GF-D8 (cell line): ENCODE measurements around the gene NDUFAF7.
"Not testable (repeated sequence)": the region's sequence is repeated elsewhere in the genome, so short reads cannot be mapped to it uniquely, and the experiment has no call there.

Experiments
- DNase-seq: peaks from one replicate; lab custom pipeline; 2025; lab: John Stamatoyannopoulos, UW

The NDUFAF7 gene

GRCh38 chr2:37215250-37215649 is 16.2 kb upstream of the NDUFAF7 start:
- no peak for DNase-seq

GRCh38 chr2:37219046-37219445 is 12.4 kb upstream of the NDUFAF7 start:
- DNase-seq = no peak

- no peak for DNase-seq
Measured at GRCh38 chr2:37223131-37223530, 8.3 kb upstream of the NDUFAF7 start.

GRCh38 chr2:37224063-37224462 is 7.4 kb upstream of the NDUFAF7 start:
- no peak for DNase-seq

GRCh38 chr2:37225129-37225528 is 6.3 kb upstream of the NDUFAF7 start:
- DNase-seq = not testable (repeated sequence)

- DNase-seq = no peak
Measured at GRCh38 chr2:37226863-37227262, 4.6 kb upstream of the NDUFAF7 start.

DNA sequence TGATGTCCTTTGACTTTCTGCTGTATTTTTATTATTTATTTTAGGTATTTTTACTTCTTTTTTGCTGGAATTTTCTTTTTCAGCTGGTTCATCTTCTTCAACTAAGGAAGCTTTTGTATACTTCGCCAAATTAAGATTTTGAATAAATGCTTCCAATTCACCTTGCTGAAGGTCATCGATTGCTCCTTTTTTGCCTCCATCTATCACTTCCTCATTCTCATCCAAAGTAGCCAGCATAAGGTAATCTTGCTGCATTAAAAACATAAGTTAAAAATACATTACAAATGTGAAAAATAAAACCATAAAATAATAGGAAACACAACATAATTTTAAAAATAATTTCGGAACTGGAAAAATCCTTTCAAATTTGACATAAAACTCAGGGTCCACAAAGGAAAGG is 2.7 kb upstream of the NDUFAF7 start:
- DNase-seq = no peak

DNA sequence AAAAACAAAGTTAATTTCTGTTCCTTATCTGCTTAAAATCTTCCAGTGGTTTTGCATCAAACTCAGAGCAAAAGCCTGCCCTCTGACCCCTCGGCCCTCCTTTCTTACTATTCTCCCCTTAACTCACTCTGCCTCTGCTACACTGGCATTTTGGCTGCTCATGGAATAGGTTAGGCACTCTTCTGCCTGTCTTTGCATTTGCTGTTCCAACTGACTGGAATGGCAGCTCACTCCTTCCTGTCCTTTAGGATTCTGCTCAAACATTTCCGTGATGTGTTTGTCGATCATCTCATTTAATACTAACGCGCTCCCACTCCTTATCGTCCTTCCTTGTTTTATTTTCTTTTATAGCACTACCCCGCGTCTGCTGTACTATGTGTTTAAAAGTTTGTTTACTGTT is 877 bp upstream of the NDUFAF7 start:
- DNase-seq = no peak

- DNase-seq = no peak
Measured at GRCh38 chr2:37232131-37232933, 874 bp downstream of the NDUFAF7 start.

DNA sequence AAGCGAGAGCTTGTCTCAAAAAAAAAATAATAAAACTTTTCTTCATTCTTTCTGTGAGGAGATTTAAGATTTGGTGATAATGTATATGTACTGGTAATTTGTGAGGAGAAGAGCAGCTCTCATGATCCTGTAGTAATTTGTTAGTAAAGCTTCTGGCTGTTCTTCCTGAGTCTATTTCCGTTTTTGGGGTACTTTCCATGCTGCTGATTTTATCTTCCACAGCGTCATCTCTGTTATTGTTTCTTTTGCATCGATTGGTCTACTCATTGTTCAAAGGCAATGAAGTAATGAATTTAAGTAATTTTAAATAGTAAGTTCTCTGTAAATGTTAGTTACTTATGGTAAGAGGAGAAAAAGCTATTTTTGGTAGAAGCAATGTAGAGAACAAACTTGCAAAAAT is 12.0 kb downstream of the NDUFAF7 start:
- DNase-seq = no peak

- no peak for DNase-seq
Measured at GRCh38 chr2:37244017-37244416, 12.6 kb downstream of the NDUFAF7 start.

DNA sequence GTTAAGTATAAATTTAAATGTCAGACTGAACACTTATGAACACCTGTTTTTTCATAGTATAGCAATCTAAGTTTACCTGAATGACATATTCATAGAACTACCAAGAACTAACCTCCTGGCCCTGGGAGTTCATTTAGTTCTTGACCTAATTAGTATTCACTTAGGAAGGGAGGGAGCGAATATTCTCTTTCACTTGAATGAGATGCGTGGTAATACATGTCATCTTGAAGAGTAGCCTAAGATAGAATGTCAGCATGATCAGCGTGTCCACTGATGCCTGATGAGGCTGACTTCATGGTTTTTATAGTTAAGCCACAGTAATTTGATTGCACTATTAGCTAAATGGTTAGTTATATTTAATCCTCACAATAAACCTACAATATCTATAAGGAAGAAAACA is 13.3 kb downstream of the NDUFAF7 start:
- DNase-seq = no peak

- no peak for DNase-seq
Measured at GRCh38 chr2:37246205-37246604, 14.7 kb downstream of the NDUFAF7 start.

- no peak for DNase-seq
Measured at GRCh38 chr2:37250869-37251740, 19.6 kb downstream of the NDUFAF7 start.

DNA sequence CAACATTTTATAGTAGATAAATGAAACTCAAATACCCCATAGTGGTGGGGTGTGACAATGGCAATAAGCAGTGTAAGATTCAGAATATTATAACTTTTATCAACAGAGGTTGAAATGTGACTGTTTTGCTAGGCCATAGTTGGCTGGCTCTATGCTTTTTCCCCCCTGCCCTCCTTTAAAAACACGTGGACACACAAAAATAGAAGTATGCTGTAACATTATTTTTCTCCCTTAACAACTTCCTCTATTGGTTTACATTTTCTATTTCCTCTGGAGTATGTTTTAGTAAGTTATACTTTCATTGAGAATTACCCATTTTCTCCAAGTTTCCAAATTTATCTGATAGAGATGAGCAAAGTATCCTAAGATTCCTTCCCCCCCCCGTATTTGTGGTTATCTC is 31.1 kb downstream of the NDUFAF7 start:
- DNase-seq = no peak

DNA sequence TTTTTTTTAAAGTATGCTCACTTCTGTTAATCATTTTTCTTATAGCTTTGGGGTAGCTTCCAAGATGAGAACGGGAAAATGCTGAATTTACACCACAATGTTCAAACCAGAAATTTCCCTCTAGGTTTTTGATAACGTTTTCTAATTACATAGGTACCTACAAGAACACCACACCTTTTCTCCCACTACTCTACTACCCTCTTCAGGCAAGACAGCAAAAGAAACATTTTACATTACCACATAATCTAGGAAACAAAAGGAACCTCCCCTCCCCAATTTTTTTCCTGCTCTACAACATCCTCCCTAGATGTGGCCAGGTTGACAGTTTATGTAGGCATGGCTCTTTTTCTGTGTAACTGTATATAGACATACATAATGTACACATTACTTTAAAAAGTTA is 32.4 kb downstream of the NDUFAF7 start:
- no peak for DNase-seq

DNA sequence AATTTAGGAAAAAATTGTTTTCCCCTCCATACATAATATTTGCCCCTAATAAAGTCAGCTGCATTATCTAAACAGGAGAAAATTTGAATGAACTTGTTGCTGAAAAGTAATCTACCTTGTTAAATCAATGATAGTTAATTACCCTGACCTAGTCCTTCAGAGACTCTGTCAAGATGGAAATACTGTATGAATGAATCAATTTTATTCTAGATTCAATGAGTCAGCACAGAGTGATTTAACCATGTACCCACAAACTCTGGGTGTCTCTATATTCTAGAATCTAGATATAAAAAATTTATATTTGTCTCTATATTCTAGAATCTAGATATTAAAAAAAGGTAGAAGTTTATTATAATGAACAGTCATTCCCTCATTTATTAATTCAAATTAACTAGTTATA is 36.2 kb downstream of the NDUFAF7 start:
- no peak for DNase-seq

DNA sequence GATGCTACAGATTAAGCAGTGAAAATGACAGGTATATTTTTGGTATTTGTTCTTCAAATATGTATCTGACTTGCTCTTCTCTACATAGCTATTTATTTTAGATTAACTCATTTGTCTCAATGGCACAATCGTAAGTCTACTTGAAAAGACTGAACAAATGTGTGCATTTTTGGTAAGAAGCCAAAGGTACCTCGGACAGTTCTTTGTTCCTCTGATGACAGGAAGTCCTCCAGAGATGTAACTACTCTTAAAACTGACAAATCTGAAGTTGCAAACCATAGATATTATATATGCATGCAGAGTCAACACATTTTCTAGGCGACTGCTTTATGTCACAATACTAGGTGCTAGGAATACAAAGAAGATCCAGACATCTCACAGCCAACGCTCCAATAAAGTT is 36.7 kb downstream of the NDUFAF7 start:
- DNase-seq = no peak

DNA sequence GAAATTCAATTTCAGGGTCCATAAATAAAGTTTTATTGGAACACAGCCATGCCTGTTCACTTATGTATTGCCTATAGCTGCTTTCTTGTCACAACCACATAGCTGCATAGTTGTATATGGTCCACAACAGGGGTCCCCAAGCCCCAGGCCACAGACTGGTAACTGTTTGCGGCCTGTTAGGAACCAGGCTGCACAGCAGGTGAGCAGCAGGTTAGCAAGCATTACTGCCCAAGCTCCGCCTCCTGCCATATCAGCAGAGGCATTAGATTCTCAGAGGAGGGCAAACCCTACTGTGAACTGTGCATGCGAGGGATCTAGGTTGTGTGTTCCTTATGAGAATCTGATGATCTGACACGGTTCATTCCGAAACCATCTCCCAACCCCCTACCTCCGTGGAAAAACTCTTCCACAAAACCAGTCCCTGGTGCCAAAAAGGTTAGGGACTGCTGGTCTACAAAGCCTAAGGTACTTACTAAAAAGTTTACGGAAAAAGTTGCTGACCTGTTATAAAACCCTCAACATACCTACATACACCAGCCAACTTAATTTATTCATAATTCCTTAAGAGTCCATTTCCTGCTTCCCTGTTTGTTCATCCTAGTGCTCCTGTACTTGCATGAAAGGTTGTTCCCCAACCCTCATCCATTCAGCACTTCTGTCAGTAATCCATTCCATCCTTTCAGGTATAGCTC is 40.1 kb downstream of the NDUFAF7 start:
- DNase-seq = no peak

DNA sequence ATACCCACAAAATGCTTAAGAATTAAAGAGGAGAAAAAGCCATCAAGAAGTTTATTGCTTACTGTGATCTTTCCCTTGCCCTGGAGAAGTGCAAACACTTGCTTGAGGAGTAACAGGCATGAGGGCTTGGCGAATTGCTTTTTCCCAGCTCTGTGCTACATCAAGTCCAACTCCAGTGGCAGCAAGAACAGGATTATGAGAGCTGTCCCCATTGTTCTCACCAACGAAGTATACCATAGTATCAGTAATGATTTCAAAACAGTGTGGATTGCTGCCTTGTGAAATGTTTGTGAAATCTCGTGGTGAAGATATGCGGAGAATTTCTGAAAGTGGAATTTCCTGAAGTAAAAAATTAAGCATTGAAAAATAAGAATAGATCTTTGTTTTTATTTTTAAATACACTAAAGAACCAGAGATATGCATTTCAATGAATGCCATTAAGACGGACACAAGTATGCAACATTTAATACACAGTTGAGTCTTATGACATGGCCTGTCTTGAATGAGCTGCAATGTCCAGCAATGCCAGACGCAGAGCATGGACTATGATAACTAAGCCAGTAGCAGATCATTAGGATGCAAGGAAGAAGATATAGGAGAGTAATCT is 43.0 kb downstream of the NDUFAF7 start:
- no peak for DNase-seq

DNA sequence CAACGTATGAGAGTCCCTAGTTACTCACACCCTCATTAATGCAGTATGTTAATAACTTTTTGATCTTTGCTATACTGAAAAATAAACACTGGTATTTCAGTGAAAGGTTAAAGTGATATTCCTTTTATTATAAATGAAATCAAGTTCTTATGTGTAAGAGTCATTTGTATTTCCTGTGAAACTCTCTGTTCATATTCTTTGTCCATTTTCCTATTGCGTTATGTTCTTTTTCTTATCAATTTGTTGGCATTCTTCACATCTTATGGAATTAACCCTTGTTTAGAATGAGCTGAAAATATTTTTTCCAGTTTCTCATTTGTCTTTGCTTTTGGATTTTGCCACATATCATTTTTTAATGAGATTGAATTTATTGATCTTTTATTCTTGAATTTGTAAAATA is 44.8 kb downstream of the NDUFAF7 start:
- no peak for DNase-seq

- no peak for DNase-seq
Measured at GRCh38 chr2:37281916-37282315, 50.5 kb downstream of the NDUFAF7 start.
